ENCODE data around the gene SEMA4D. TPM values are rescaled to one million over a fixed set of nuclear protein-coding genes. Genes with fewer than 3 reads are reported as not detected.

Gene SEMA4D
- polyA plus RNA-seq, 1 donor from 2014 or later: 34.0 TPM

DNA sequence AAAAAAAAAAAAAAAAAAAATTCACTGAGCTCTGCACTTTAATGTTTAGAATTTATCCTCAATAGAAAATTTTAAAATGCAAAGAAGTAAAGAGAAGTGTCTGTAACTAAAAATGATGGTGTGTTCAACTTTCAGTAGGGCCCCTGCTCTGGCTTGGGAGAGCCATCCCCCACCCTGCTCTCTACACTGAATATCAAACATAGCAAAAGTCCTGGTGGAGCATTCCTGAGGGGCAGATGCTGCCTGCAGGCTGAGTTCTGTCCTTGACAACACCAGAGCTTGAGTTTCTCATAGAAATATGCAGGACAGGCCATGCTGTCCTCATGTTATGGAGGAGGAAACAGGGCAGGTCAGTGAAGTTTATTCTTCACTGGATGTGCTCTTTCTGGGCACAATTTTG lies 7.1 kb upstream of the SEMA4D start:
- Histone ChIP-seq H3K4me3 (ENCODE audit: low read length) (no peak overlapping the region), H3F3A (ENCODE audit: insufficient read depth, low read length, poor library complexity, severe bottlenecking) (no peaks in the 10 kb centered on the region), H3K27ac (ENCODE audit: low read length) (no peak overlapping the region), H3K36me3 (ENCODE audit: insufficient read depth, low read length) (no peaks in the 10 kb centered on the region), H3K9ac (ENCODE audit: low read length) (no peak overlapping the region), H3K9me3 (ENCODE audit: low read length) (no peaks in the 10 kb centered on the region), H2AFZ (ENCODE audit: low read depth, low read length) (no peak overlapping the region), H4K20me1 (ENCODE audit: insufficient read depth) (no peaks in the 10 kb centered on the region), H3K4me2 (ENCODE audit: low read length) (no peak overlapping the region), H3K79me2 (replicated peaks; ENCODE audit: insufficient read depth, low read length) (no peaks in the 10 kb centered on the region), H3K27me3 (ENCODE audit: insufficient read depth, low read depth, low read length) (no peaks in the 10 kb centered on the region), H3K9me2 (ENCODE audit: insufficient read depth, low read length) (no peaks in the 10 kb centered on the region)
- TF ChIP-seq, protein P1, sequence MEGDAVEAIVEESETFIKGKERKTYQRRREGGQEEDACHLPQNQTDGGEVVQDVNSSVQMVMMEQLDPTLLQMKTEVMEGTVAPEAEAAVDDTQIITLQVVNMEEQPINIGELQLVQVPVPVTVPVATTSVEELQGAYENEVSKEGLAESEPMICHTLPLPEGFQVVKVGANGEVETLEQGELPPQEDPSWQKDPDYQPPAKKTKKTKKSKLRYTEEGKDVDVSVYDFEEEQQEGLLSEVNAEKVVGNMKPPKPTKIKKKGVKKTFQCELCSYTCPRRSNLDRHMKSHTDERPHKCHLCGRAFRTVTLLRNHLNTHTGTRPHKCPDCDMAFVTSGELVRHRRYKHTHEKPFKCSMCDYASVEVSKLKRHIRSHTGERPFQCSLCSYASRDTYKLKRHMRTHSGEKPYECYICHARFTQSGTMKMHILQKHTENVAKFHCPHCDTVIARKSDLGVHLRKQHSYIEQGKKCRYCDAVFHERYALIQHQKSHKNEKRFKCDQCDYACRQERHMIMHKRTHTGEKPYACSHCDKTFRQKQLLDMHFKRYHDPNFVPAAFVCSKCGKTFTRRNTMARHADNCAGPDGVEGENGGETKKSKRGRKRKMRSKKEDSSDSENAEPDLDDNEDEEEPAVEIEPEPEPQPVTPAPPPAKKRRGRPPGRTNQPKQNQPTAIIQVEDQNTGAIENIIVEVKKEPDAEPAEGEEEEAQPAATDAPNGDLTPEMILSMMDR (IDR thresholded peaks at IDR 0.05; ENCODE audit: poor library complexity, severe bottlenecking): no peak
- TF ChIP-seq TAF1 (IDR thresholded peaks at IDR 0.05; ENCODE audit: low read depth): no peak
- no peak for TF ChIP-seq POLR2AphosphoS5 (IDR thresholded peaks at IDR 0.05)
- TF ChIP-seq SMC3 (conservative IDR thresholded peaks at IDR 0.05; ENCODE audit: poor library complexity): no peak
- no peak for TF ChIP-seq EP300 (conservative IDR thresholded peaks at IDR 0.05; ENCODE audit: poor library complexity, severe bottlenecking)
- no peak for TF ChIP-seq EZH2 (IDR thresholded peaks at IDR 0.05; ENCODE audit: borderline replicate concordance, insufficient read depth, low read length, poor library complexity, severe bottlenecking)
- TF ChIP-seq MXI1 (conservative IDR thresholded peaks at IDR 0.05; ENCODE audit: poor library complexity, severe bottlenecking): no peak
- no peak for TF ChIP-seq RAD21 (conservative IDR thresholded peaks at IDR 0.05)
- TF ChIP-seq, protein P2, sequence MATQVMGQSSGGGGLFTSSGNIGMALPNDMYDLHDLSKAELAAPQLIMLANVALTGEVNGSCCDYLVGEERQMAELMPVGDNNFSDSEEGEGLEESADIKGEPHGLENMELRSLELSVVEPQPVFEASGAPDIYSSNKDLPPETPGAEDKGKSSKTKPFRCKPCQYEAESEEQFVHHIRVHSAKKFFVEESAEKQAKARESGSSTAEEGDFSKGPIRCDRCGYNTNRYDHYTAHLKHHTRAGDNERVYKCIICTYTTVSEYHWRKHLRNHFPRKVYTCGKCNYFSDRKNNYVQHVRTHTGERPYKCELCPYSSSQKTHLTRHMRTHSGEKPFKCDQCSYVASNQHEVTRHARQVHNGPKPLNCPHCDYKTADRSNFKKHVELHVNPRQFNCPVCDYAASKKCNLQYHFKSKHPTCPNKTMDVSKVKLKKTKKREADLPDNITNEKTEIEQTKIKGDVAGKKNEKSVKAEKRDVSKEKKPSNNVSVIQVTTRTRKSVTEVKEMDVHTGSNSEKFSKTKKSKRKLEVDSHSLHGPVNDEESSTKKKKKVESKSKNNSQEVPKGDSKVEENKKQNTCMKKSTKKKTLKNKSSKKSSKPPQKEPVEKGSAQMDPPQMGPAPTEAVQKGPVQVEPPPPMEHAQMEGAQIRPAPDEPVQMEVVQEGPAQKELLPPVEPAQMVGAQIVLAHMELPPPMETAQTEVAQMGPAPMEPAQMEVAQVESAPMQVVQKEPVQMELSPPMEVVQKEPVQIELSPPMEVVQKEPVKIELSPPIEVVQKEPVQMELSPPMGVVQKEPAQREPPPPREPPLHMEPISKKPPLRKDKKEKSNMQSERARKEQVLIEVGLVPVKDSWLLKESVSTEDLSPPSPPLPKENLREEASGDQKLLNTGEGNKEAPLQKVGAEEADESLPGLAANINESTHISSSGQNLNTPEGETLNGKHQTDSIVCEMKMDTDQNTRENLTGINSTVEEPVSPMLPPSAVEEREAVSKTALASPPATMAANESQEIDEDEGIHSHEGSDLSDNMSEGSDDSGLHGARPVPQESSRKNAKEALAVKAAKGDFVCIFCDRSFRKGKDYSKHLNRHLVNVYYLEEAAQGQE (IDR thresholded peaks at IDR 0.05; ENCODE audit: borderline replicate concordance): no peak

DNA sequence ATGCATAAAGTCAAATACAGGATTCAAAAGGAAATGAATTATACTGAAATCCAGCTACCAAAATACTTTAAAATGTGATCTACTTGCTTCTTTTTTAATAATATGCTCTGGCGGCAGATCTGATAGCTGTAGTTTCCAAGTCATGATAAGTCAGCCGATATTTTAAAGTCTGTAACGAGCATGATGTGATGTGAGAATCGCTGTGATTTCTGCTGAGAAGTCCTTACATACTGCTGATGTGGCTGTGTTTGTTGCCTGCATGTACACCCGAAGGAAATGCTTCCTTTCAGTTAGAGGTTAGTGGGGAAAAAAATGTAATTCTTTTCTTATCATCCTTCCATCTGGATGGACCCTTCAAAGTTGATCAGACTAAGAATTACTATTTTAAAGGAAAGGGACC lies 4.8 kb upstream of the SEMA4D start:
- H4K20me1 ChIP-seq (ENCODE audit: insufficient read depth): no peaks in the 10 kb centered on the region
- H3K4me3 ChIP-seq (ENCODE audit: low read length): no peak overlapping the region
- H3F3A ChIP-seq (ENCODE audit: insufficient read depth, low read length, poor library complexity, severe bottlenecking): no peaks in the 10 kb centered on the region
- H3K9ac ChIP-seq (ENCODE audit: low read length): no peak overlapping the region
- H3K79me2 ChIP-seq (replicated peaks; ENCODE audit: insufficient read depth, low read length): peaks cover 9% of the 10 kb centered on the region
- no peaks in the 10 kb centered on the region for H3K9me3 ChIP-seq (ENCODE audit: low read length)
- H3K36me3 ChIP-seq (ENCODE audit: insufficient read depth, low read length): no peaks in the 10 kb centered on the region
- H3K9me2 ChIP-seq (ENCODE audit: insufficient read depth, low read length): no peaks in the 10 kb centered on the region
- TF ChIP-seq SMC3 (conservative IDR thresholded peaks at IDR 0.05; ENCODE audit: poor library complexity) (no peak), MXI1 (conservative IDR thresholded peaks at IDR 0.05; ENCODE audit: poor library complexity, severe bottlenecking) (no peak), TAF1 (IDR thresholded peaks at IDR 0.05; ENCODE audit: low read depth) (no peak), EZH2 (IDR thresholded peaks at IDR 0.05; ENCODE audit: borderline replicate concordance, insufficient read depth, low read length, poor library complexity, severe bottlenecking) (no peak), POLR2AphosphoS5 (IDR thresholded peaks at IDR 0.05) (no peak), RAD21 (conservative IDR thresholded peaks at IDR 0.05) (no peak), EP300 (conservative IDR thresholded peaks at IDR 0.05; ENCODE audit: poor library complexity, severe bottlenecking) (no peak)
- TF ChIP-seq, protein P1 (IDR thresholded peaks at IDR 0.05; ENCODE audit: poor library complexity, severe bottlenecking): no peak
- TF ChIP-seq, protein P2 (IDR thresholded peaks at IDR 0.05; ENCODE audit: borderline replicate concordance): no peak
- H2AFZ ChIP-seq (ENCODE audit: low read depth, low read length): no peak overlapping the region
- no peak overlapping the region for H3K4me2 ChIP-seq (ENCODE audit: low read length)
- H3K27ac ChIP-seq (ENCODE audit: low read length): no peak overlapping the region
- no peaks in the 10 kb centered on the region for H3K27me3 ChIP-seq (ENCODE audit: insufficient read depth, low read depth, low read length)
